ENCODE results near the gene PTCH2.
"Not testable (repeated sequence)": the region's sequence is repeated elsewhere in the genome, so short reads cannot be mapped to it uniquely, and the experiment has no call there.

The PTCH2 gene

GRCh38 chr1:44802306-44803061 is 40.6 kb downstream of the PTCH2 start:
- DNase-seq (ENCODE audit: low read depth) = no peak

DNA sequence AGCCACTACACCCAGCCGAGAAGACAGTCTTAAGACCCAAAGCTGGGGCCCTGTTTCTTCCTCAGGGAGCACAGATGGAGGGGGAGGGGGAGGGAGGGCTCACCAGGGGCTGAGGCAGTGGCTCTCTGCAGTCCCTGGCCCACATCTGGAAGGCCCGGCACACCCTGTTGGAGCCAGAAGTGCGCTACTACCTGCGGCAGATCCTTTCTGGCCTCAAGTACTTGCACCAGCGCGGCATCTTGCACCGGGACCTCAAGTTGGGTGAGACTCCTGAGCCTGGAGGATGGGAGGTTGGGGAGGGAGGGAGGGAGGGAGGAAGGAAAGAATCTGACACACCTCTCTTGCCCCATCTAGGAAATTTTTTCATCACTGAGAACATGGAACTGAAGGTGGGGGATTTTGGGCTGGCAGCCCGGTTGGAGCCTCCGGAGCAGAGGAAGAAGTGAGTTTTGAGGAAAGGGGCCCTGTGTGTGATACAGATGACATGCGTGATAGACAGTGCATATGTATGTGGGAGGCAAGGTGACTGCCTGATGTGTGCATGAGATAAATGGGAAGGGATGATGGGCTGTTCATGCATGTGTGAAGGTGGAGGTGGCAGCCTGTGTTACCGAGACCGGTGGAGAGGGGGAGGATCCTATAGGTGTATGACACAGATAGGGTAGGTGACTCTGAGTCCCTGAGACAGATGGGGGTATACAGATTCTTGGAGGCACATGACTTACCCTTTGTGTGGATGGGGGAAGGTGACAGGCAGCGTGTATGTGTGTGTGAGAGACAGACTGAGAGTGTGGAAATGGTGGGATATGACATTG is 41.4 kb downstream of the PTCH2 start:
- DNase-seq (ENCODE audit: low read depth) = no peak

GRCh38 chr1:44799770-44800584 is 43.1 kb downstream of the PTCH2 start, which contains the start of gene PLK3:
Gene PLK3, plus strand, starts transcription at chr1:44800377. Its CDS starts 87 bp downstream, at chr1:44800464.
- peak; percentile 98 for DNase-seq (ENCODE audit: low read depth)

DNA sequence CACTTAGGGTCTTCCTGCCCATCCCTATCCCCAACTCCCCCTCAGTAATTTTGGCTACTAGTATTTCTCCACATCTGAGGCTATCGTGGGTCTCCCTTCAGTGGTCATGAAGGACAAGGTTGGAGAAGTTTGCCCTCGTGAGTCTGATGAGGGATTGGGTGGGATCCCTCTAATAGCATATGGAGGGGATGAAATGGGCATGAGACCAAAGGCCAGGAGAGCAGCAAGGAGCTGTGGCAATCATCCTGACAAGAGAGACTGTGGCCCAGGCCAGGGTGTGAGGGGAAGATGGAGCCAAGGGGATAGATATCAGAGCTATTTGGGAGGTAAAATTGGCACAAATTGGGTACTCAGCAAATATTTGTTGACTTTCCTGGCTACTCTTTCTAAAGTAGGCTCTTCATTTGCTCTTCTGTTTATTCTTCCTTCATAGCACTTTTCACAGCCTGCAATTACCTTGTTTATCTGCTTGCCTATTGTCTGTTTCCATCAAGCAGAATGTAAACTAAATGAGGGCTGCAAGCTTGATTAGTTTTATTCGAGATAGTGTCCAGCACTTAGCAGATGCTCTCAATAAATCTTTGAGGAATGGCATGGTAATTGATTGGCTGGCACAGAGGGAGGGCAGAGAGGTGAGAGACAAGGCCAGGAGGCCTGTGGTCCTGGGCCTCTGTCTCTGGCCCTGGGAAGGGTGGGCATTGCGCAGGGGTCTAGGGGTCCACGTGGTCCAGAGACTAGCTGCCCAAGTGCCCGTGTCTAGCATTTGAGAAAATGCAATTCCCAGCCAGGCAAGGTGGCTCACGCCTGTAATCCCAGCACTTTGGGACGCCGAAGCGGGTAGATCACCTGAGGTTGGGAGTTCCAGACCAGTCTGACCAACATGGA is 44.3 kb downstream of the PTCH2 start:
- DNase-seq (ENCODE audit: low read depth) = no peak

DNA sequence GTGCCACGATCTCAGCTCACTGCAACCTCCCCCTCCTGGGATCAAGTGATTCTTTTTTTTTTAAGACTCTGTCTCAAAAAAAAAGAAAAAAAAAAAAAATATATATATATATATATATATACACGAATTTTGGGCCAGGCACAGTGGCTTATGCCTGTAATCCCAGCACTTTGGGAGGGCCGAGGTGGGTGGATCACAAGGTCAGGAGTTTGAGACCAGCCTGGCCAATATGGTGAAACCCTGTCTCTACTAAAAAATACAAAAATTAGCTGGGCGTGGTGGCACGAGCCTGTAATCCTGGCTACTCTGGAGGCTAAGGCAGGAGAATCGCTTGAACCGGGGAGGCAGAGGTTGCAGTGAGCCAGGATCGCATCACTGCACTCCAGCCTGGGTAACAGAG is 45.2 kb downstream of the PTCH2 start:
- not testable (repeated sequence) for DNase-seq (ENCODE audit: low read depth)

GRCh38 chr1:44792736-44793502 is 50.1 kb downstream of the PTCH2 start:
- DNase-seq (ENCODE audit: low read depth) = no peak

DNA sequence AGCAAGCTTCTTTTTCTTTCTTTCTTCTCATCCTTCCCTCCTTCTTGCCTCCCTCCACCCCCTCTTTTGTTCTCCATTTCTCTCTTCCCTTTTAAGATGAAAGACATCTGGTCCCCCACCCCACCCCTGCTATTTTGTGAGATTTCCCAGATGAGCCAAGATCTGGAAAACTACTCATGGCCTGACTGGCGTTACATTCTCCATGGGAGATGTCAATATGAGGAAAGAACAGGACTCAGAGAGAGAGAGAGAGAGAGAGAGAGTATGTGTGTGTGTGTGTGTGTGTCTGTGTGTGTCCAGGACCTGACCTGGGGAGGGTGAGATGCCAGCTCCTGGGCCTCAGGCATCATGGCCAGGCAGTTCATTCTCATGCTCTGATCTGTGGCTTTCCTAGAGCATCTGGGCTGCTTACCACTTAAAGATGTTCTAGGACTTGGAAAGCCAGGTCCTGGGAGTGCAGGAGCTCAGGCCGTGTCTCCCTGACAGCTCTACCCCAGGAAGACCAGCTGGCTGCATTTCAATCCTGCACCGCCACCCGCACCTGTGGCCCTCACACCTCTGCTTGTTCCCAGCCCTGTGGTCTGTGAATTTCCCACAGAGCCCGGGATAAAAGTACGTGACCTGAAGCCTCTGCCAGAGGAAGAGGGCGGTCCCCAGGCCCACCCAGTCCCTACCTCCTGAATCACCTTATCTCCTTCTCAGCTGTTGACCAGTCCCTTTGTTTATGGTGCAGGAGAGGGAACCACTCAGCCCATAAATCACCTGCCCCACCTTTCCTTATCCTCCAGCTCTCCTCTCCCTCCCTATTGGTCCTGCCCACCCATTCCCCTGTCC is 51.9 kb downstream of the PTCH2 start:
- no peak for DNase-seq (ENCODE audit: low read depth)

GRCh38 chr1:44788120-44788860 is 54.8 kb downstream of the PTCH2 start, which contains the start of gene BEST4:
Gene BEST4, minus strand, starts transcription at chr1:44788170. Its CDS starts 465 bp downstream, at chr1:44787705.
- no peak for DNase-seq (ENCODE audit: low read depth)

- no peak for DNase-seq (ENCODE audit: low read depth)
Observed at GRCh38 chr1:44787506-44787905, 55.5 kb downstream of the PTCH2 start.

DNA sequence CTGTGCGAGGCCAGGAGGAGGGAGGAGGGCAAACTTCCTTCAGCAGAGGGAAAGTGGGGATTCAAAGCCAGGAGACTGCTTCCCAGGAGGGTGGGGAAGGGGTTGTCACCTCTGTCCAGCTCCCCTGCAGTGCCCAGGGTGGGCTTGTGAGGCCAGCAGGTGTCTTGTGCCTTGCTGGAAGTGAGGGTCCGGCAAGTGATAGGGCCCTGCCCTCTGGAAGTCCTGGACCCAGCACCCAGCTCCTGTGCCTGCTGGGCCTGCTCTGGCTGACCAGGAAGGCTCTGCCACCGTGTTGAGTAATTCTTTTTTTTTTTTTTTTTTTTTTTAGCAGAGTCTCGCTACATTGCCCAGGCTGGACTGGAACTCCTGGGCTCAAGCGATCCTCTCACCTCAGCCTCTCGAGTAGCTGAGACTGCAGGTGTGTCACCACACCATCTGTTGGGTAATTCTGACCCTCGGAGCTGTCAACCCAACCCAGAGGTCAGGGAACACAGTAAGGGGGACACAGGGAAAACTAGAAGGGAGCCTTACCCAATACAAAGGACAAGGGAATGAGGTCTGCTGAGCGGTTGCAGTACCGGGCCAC is 56.1 kb downstream of the PTCH2 start:
- no peak for DNase-seq (ENCODE audit: low read depth)

GRCh38 chr1:44786138-44786840 is 56.8 kb downstream of the PTCH2 start:
- no peak for DNase-seq (ENCODE audit: low read depth)

- DNase-seq (ENCODE audit: low read depth) = no peak
Observed at GRCh38 chr1:44785501-44786137, 57.4 kb downstream of the PTCH2 start.

DNA sequence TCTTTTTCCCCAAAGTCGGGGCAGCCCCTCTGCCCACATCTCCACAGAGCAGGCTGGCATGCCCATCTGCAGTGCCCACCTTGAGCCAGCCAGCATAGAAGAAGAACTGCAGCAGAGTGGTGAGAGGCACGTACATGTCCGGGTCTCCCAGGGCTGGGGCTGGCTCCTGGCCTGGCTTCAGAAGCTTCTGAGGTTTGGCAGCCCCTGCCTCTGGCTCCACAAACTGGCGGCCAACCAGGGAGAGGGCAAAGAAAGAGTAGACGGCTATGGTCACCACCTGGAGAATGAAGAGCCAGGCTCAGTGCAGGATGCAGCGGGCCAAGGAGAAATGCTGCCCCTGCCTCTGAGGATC is 58.0 kb downstream of the PTCH2 start:
- no peak for DNase-seq (ENCODE audit: low read depth)

- no peak for DNase-seq (ENCODE audit: low read depth)
Observed at GRCh38 chr1:44784094-44785028, 58.7 kb downstream of the PTCH2 start.

DNA sequence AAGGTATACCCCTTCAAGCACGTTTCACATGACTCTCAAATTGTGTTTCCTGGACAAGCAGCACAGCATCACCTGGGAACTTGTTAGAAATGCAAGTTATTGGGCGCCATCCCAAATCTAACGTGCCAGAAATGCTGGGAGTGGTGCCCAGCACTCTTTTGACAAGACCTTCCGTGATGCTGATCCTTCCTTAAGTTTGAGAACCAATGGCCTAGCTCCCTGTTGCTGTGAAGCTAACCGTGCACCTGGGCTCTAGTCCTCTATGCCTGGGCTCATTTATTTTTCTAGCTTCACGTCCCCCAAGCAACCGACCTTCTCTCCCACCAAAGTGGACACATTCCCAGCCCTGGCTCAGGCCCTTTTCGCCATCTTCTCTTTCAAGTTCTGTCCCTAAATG is 59.4 kb downstream of the PTCH2 start:
- no peak for DNase-seq (ENCODE audit: low read depth)

GRCh38 chr1:44780583-44781121 is 62.4 kb downstream of the PTCH2 start:
- no peak for DNase-seq (ENCODE audit: low read depth)
